GM12874 (cell line): Measurements from ENCODE around the gene AGAP1.

Source experiments
- TF ChIP-seq, protein P1 (sequence below): IDR thresholded peaks from 2 replicates; pipeline ENCODE4 v1.5.1; 2011; ENCODE audit warnings: low read depth, mild to moderate bottlenecking, control low read depth, low read length, moderate library complexity; ENCODE audit not compliant: insufficient read depth

Gene AGAP1

DNA sequence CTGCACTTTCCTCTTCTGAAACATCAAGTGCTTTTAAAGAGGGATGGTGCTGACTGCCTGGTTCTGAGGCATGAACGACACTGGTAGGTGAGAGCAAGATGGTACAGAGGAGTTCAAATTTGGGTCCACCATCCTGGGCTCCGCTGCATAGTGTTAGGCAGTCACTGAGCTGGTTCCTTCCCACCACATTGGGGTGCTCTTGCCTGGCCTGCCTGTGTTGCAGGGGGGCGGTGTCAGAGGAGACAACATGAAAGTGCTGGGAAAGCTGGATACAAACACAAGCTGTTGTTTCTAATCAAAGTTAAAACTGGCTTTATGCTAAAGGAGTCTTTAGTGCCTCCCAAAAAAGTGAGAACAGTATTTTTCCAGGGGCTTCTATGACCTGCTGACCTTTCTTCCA lies 416.2 kb downstream of the AGAP1 start:
- TF ChIP-seq, protein P1, sequence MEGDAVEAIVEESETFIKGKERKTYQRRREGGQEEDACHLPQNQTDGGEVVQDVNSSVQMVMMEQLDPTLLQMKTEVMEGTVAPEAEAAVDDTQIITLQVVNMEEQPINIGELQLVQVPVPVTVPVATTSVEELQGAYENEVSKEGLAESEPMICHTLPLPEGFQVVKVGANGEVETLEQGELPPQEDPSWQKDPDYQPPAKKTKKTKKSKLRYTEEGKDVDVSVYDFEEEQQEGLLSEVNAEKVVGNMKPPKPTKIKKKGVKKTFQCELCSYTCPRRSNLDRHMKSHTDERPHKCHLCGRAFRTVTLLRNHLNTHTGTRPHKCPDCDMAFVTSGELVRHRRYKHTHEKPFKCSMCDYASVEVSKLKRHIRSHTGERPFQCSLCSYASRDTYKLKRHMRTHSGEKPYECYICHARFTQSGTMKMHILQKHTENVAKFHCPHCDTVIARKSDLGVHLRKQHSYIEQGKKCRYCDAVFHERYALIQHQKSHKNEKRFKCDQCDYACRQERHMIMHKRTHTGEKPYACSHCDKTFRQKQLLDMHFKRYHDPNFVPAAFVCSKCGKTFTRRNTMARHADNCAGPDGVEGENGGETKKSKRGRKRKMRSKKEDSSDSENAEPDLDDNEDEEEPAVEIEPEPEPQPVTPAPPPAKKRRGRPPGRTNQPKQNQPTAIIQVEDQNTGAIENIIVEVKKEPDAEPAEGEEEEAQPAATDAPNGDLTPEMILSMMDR, result no peak

DNA sequence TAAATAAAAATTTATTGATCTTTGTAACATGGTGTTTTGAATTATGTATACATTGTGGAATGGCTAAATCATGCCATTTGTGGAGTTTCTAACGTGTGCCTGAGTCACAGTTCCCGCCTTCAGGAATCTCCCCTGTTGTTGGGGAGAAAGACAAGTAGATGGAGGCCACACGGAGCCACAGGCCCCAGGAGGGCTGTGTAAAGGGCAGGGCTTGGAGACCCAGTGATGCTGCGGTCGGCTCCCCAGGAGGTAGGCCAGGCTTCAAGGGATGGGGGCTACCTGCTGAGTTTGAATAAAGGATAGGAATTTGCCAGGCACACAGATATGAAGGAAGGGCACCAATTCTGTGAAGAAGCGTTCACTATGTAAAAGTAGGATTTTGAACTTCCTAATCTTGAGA lies 417.3 kb downstream of the AGAP1 start:
- TF ChIP-seq, protein P1, result no peak

DNA sequence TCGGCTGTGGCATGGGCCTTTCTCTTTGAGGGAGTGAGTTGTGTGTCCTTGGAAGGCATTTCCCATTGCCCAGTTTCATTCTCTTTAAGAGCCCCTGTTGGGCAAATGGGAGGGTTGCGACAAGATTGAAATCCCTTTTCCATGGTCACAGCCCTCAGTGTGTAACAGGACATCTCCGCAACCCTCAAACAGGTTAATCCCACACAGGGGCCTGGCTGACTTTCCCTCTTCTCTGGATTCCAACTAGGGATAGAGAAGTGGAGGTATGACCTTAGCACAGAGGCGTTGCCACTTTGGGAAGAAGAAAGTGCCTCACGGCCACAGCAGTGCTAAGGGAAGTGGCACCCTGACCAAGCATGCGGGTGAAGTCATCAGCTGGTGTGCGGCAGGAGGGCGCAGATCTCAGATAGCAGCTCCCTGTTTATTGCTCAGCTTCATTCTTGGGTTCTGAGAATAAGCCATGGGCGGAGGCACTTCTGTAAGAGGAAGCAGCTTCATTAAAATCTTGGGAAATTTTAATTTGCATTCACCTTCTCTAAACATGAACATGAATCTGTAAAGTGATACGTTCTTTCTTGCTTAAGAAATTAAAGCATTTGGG lies 417.9 kb downstream of the AGAP1 start:
- TF ChIP-seq, protein P1, result no peak

DNA sequence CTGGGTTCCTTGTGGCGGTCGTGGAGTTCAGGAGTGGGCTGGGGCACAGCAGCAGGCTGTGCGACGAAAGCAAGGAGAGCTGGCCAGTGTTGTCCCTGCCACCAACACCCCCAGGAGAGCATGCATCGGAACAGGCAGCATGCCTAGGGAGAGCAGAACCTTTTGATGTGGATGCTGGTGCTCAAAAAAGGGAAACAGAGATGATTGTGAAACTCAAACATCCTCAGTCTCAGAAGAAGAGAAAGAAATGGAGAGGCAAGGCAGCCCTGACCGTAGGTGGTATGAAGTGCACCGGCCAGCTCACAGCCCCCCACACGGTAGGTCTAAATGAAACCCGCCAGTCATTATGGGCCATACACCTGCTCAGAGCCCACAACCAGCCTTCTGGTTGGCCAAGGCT lies 420.9 kb downstream of the AGAP1 start:
- TF ChIP-seq, protein P1, result no peak

DNA sequence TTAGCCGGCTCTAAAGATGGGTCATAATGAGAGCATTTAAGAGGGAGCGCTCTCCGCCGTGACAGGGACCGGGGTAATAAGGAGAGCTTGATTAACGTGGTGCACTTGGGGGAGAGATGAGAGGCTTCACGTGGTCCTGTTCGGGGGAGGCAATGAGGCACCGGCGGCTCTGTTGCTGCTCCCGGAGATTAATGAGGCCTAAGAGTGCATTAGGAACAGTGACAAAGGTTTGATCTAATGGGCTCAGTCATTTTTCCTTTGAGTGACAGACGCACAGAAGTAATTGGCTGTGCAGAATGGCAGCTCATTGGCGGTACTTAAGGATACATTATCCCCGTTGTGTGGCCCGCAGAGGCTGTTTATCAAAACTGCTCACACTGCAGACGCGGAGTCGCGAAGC lies 423.7 kb downstream of the AGAP1 start:
- TF ChIP-seq, protein P1, result no peak

DNA sequence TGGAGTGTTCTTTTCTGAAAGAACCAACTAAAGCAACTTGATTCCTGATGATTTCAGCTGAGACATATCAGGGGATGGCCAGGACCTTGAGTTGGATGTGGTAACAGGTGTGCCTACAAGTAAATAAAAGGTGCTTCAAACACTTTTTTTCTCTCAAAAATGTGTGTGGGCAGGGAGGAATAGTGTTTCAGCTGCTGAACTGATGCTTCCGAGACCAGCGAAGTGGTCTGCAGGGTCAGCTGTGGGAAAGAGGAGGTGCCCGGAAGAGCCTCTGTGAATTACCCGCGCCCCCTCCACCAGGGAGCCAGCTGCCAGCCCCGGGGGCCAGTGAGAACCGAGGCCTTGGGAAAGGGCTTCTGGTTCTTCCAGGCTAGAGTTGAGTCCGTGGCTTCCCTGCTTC lies 425.0 kb downstream of the AGAP1 start:
- TF ChIP-seq, protein P1, result no peak

DNA sequence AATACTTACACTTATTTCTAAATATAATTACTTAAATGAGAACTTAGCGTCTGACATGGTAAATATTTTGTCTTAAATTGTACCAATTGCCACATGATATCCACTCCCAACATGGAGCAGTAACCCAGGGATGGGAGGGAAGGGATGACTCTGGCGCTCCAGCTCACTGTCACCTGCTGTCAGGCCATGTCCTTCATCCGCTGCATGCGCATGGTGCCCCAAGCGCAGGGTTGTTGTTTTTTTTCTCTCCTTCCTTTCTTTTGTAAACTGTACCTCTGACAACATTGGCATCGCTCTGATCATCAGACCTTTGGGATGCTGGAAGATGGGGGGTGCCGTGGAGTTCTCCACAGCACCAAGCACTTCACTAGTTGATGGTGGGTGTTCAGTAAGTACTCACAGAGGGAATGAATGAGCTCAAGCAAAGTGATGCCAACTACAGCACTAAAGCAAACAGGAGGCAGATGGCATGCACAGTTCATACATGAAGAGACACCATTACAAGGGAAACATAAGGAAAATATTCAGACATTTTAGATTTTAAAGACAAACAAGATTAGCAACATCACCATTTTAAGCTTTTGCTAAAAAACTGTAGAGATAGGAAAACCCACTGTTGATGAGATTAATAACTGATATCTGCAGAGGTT lies 426.5 kb downstream of the AGAP1 start:
- TF ChIP-seq, protein P1, result no peak
